DND-41 (cell line): Measurements from ENCODE around the gene BICC1.

Experiments
- EZH2 ChIP-seq: IDR thresholded peaks from 3 replicates; pipeline ENCODE4 v1.6.1; 2012; ENCODE audit warnings: borderline replicate concordance, low read depth, mild to moderate bottlenecking, moderate library complexity, low read length, inconsistent platforms; ENCODE audit not compliant: severe bottlenecking
- TF ChIP-seq, protein P1 (sequence below): IDR thresholded peaks from 2 replicates; pipeline ENCODE4 v1.5.1; 2012; ENCODE audit warnings: borderline replicate concordance, low read length, moderate library complexity, mild to moderate bottlenecking; ENCODE audit not compliant: poor library complexity, severe bottlenecking; ENCODE audit errors: extremely low read depth

DNA sequence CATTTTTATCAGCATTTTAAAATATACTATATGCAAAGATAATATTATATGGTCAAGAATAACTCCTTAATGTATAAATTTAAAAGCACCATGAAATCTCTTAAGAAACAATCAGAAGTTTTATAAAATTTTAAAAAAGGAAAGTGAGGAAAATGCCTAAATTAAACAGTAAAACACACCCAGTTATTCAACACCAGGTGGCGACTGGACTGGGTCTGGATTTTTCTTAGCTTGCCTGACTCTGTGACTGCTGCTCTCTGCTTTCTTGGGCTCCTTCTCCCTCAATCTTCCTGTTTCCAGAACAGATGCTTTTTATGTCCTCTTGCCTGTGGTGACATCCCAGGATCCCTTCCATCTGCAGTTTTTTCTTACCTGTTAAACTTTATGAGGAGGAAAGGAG lies 200.3 kb downstream of the BICC1 start:
- no peak for TF ChIP-seq EZH2
- TF ChIP-seq, protein P1, sequence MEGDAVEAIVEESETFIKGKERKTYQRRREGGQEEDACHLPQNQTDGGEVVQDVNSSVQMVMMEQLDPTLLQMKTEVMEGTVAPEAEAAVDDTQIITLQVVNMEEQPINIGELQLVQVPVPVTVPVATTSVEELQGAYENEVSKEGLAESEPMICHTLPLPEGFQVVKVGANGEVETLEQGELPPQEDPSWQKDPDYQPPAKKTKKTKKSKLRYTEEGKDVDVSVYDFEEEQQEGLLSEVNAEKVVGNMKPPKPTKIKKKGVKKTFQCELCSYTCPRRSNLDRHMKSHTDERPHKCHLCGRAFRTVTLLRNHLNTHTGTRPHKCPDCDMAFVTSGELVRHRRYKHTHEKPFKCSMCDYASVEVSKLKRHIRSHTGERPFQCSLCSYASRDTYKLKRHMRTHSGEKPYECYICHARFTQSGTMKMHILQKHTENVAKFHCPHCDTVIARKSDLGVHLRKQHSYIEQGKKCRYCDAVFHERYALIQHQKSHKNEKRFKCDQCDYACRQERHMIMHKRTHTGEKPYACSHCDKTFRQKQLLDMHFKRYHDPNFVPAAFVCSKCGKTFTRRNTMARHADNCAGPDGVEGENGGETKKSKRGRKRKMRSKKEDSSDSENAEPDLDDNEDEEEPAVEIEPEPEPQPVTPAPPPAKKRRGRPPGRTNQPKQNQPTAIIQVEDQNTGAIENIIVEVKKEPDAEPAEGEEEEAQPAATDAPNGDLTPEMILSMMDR, result no peak
